Cerebellar cortex (tissue), 1 donor: ENCODE results near the gene ST6GALNAC6.

Source experiments
- DNase-seq: peaks from one replicate; pipeline ENCODE4 v3.0.0-alpha.2; 2015; ENCODE audit warnings: low spot score

ST6GALNAC6 gene

DNA sequence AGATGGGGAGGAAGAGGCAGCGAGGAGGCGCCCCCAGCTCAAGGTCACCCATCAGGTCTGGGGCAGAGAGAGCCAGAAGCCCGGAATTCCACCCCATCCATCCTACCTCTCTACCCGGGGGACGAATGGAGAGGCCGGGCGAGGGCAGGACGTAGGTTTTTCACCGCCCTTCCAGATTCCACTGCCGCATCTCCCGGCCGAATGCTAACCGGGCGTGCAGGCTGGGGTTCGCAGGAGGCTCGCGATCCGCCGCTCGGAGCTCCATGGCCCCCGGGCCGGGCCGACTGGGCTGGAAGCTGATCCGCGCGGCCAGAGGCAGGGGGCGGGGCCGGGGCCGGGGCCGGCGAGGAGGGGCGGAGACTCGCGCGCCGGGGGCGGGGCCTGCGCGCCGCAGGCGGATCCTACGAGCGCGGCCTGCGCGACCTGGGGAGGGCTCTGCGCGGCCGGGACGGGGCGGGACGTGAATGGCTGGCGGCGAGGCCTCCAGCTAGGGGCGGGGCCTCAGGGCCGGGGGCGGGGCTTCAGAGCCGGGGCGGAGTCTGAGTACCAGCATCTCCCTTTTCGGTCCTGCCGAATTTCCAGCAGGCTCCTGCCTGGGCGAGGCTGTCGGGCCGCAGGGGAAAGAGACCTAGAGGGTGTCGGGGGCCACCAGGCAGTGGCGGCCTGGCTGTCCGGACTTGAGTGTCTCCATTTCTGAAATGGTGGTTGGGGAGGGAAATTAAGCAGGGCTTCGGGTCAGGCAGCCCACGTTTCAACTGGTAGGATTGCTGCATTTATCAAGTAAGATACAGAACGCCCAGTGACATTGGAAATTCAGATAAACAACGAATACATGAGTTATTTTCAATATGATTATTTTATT is 17.5 kb upstream of the ST6GALNAC6 start, which contains the start of gene ST6GALNAC4:
Gene ST6GALNAC4, minus strand, starts transcription at position 322 of the 862 bp plus-strand sequence. CDS start 622 bp downstream, outside the sequence.
- peak; percentile 94 for DNase-seq

DNA sequence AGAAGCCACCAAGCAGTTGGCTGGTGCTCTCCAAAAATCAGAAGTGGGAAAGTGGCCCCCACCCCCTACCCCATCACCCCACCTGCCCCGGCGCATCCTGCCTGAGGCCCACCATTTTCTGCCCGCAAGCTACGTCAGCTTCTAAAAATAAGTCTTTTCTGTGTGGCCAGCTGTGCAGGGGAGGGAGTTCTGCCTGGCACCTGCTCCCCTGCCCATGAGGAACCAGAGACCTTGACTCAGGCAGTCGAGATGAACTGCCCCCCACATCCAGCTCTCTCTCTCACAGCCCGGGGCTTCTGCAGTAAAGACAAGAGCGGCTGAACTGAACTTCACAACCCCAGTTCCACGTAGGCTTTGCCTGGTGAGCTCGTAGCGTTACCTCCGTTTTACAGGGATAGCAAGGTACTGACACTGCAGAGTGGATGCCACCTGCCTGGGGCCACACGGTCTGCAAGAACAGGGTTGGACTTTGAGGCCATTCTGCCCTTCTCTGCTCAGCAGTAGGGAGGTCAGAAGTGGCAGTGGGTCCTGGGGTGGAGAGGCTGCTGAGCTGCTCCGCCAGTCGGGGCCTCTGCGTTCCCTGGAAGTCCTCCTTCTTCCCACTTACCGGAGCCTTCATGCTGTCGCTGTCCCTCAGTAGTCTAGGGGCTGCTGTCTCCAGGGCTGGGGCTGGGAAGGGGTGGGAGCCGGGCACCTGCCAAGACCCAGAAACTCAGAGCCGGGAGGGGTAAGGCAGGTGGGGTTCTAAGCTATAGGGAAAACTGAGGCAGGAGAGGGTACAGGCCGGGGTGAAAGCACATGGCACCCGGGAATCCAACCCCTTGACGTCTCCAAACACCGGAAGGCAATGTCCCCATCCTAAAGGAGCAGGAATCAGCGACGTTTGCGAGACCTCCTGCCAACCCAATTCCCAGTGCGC is 16.7 kb upstream of the ST6GALNAC6 start:
- DNase-seq: no peak

DNA sequence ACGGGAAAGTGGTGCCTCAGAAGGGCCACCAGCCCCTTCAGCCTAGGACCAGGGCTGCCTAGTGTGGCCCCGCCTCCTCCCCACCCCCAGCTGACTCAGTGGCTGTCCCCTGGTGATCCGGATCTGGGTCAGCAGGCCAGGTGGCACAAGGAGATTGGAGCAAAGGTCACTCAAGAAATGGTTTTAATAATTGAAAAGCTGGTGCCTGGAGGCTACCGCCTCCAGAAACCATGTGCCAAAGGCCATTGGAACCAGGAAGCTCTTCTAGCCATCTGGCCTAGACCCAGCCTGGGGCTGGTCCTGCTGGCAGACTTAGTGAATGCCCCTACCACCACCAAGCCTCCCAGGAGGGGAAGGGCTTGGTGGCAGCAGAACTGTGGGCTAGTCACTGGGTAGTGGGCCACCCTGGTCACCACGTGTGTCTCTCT is 15.9 kb upstream of the ST6GALNAC6 start:
- DNase-seq: no peak

DNA sequence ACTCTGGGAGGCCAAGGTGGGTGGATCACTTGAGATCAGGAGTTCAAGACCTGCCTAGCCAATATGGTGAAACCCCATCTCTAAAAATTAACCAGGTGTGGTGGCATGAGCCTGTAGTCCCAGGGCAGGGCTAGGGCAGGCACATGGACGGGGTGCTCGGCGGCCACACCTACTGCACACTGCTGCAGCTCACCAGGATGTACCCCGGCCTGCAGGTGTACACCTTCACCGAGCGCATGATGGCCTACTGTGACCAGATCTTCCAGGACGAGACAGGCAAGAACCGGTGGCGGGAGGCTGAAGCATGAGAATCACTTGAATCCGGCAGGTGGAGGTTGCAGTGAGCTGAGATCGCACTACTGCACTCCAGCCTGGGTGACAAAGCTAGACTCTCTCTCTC is 14.3 kb upstream of the ST6GALNAC6 start:
- no peak for DNase-seq

DNA sequence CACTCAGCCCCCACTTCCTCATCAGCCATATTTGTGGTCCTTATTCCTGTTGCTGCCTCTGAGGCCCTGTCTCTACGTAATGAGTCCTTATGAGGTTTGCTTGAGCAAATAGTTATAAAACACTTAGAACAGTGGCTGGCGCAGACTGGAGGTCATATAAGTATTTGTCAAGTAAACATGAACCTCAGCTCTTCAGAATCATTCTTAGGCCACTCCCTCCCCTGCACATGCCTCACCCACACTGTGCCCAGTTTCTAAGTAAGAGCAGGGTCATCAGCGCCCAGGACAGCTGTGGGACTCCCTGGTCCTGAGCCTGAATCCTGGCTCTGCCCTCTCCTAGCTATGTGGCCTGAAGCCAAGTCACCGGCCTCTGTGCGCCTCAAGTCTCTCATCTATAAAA is 13.5 kb upstream of the ST6GALNAC6 start:
- no peak for DNase-seq

DNA sequence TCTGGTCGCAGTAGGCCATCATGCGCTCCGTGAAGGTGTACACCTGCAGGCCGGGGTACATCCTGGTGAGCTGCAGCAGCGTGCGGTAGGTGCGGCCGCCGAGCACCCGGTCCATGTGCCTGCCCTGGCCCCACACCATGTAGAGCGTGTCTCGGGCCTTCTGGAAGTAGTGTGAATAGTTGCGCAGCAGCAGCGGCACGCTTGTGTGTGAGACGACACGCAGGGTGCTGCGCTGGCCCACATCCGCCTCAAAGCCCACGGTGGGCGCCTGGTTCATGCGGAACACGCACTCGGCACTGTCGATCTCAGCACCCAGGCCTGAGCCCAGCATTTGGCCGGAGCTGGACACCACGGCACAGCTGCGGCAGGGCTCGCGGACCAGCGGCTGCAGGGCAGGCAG is 12.9 kb upstream of the ST6GALNAC6 start:
- no peak for DNase-seq

DNA sequence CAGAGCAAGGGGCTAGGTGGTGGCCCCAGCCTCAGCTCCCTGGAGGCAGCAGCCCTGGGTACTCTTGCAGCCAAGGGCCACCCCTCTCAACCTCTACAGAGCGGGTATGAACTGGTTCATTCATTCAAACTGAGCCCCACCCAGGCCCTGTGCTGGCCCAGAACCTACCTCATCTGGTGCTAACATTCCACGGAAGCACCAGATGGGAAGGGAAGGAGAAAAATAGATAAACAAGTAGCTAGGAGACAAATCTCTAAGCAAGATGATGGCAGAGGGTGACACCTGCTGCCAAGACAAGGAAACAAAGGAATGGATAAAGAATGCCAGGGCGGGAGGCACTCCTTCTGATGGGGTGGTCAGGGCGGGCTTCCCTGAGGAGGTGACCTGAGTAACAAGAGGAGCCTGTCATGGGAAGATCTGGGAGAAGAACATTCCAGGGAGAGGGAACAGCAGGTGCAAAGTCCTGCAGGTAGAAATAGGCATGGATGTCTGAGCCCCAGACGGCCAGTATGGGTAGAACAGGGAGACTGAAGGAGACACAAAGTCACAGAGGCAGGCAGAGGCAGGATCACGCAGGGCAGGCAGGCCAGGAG is 11.3 kb upstream of the ST6GALNAC6 start:
- peak; percentile 84 for DNase-seq

DNA sequence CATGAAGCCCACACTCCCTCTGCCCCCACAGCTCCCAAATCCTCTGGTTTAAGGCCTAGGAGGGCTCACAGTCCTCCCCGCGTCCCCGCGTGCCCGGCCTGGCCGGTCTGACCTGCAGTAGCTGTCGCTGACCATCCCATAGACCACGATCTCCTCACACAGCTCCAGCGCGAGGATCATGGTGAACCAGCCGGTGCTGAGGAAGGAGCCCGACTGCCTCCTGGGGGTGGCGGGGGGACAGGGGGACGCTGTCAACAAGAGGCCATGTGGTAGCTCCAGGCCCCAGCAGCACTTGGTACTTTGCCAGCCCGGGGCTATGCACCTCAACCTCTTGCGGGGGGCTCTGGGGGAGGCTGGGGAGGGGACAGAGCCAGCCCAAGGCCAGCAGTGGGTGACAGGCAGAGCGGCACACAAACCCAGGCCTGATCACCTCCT is 10.5 kb upstream of the ST6GALNAC6 start:
- no peak for DNase-seq

DNA sequence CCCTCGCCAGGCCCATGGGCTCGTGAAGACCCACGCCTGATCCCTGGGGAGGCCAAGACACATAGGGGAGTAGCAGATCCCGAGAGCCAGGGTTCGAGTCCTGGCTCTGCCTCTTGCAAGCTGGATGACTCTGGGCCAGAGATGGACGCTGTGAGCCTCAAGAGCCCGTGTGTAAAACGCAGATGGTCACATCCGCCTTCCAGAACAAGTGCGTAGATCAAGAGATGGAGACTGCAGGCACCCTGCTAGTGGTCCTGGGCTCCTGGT is 9.2 kb upstream of the ST6GALNAC6 start:
- no peak for DNase-seq

DNA sequence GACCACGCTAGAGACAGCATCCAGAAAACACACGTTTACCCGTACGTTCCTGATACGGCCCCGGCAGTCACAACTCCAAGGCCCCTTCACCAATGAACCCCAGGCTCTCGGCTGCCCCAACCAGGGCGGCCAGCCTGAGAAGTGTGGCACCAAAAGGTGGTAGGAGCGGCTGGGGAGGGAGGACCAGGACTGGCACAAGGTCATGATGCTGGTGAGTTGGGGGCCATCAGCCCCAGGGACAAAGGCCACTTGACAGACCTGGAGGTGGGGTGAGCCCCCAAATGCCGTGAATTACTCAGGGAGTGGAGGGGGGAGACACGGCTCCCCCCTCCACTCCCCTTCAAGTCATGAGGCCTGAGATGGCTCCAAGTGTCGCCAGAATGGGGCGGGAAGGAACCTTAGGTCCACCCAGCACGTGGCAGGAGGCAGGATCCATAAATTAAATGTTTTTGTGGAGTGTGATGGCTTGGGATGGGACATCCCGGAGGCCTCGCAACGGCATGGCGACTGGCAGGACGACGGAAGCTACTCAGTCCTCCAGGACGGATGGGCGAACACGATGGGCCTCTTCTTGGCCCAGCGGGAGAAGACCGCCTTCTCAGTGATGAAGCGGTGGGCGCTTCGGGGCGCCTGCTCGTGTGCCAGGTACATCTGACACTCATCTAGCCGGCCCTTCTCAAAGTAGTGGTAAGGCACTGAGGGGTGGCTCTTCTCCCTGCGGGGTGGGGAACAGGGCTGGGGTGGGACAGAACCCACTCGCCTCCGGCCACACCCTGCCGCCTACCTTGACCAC is 8.7 kb upstream of the ST6GALNAC6 start:
- DNase-seq: no peak

DNA sequence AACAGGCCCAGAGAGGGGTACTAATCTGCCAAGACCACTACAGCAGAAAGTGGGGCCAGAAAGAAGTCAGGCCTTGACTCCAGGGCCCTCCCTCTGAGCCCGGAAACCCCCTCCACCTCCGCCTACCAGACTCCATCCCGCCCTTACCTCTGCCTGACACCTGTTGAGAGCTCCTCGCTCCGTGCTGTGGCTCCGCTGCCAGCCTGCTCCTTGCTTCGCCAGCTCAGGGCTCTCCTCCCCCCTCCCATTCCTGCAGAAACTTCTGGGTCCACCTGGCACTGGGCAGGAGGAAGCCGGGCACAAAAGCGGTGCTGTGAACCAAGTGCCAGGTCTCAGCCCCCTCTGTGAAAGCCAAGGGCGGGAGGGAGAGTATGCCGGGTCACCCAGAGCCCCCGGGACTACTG is 6.4 kb upstream of the ST6GALNAC6 start:
- DNase-seq: no peak

DNA sequence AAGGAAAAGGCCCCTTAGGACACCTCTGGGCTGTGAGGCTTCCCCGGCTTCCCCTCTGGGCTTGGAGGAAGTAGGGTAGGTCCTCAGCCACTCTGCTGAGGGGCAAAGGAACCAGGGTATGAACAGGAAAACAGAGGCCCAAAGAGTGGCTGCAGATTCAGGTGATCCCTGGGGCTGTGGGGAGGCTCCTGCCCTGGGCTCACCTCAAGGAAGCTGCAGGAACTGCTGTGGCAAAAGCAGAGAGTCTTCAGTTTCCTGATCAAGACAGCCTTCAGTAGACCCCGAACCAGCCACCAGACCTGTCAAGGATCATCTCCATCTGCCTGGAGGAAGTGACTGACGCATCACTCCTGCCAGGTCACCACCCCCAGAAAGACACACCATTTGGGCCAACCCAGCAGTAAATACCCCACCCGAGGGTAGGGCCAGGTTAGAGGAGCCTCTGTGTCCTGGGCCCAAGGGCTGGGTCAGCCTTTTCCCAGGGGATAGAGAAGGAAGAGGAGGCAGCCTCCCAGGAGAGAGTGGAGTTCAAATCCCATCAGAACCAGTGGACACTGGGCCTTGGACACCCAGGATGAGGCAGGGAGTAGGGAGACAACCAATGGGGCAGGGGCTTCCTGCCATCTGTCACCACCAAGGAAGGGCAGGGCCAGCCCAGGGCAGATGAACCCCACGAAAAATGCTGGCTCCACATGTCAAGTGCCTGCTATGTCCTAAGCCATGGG is 5.8 kb upstream of the ST6GALNAC6 start:
- DNase-seq: no peak

DNA sequence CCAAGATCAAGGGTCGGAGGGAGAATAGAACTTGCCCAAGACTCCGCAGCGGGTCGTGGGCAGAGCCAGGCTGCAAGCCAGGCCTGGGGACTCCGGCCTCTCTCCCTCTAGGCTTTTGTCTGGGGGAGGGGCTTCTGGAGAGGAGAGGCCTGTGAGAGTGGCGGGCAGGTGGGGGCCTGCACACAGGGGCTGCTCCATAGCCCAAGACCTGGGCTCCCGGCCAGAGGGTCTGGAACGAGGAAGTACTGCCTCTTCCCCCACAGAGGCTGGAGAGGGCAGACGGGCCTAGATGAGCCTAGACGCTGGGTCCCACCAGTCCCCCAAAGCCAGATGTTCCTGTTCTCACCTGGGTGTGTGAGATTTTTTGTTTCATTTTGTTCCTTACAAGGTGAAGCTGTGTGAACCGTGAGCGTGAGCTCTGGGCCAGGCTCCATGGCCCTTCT is 5.2 kb upstream of the ST6GALNAC6 start:
- no peak for DNase-seq

DNA sequence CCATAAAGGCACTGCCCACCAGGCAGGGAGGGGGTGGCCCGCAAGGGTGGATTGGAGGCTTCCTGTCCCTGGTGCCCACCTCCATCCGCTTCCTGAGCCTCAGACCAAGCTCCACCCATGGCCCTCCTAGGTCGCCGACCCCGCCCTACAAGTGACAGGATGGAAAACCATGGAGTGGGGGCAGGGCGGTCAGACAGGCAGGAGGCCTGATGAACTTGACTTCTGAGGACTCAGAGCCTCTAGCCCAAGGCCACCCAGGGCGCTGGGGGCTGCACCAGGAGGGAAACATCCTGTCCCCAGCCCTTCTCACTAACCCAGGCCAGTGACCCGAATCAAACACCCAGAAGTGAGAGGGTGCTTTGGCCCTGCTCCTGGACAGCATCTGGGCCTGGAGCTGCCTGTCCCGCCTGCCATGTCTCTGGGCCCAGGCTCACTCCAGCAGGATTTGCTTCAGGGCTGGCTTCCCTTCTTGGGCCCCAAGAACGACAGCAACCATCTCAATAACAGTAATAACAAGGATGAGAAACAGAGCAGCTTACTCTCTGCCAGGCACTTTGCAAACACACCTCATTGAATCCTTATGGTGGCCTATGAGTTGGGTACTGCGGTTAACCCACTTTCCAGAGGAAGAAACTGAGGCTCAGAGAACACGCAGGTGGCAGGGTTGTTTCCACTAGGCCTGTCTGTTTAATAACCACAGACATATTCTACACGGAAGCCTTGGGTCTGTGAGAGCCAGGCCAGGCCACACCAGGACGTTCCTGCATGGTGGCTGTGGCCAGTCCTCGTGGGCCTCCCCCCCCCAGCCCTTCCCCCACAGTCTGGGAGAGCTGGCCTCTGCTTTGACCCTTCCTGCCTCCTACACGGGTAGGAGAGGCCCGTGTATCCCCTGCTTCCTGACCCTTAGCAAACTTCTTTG is 4.4 kb upstream of the ST6GALNAC6 start:
- DNase-seq: no peak

DNA sequence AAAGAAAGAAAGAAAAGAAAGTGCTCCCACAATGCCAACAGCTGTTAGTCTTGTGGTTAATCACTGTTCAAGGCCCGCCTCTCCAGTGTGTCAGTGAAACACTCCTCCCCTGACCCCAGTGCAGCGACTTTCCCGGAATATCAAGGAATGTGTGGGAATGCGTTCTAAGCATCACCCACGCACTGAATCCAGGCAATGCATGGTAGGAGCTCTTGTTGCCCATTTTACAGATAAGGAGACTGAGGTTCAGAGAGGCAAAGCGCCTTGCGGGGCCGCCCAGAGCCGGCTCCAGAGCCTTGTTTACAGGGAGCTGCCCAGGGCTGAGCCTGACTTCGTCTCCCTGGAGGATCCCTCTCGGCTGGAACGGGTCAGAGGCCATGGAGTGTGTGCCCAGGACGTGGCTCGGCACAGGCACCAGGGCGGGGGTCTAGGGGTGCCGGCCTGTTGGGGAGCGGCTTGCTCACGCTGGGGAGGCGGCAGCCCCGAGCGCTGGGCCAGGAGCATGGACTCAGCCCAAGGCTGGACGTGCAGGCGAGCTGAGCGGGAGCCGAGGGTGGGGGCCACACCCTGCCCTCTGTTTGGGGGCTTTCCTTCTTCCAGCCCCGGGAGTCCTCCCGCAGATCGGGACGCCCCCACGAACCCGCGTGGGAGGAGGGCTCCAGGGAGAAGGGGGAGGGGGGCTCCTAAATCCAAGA is 823 bp downstream of the ST6GALNAC6 start:
- DNase-seq: peak; percentile 62

DNA sequence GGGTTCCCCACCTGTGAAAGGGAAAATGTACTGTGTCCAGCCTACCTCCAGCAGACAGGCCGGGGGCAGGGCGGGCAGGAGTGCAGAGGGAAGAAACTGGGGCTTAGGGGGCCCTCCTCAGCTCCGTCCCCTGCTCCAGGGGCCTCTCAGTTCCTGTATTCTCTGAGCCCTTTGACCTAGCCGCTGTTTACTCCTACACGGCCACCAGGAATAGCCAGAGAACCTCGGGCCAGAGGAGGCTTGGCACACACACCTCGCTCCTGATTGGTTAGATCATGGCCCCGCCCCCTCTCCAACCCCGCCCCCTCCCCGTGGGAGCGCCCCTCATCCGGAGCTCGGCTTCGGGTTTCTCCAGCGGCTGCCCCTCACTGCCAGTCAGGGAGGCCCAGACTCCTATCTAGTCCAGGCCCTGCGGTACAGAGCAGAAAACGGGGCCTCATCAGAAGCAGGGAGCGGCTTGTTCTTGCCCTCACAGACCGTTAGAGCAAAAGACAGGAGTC is 2.2 kb downstream of the ST6GALNAC6 start:
- DNase-seq: peak; percentile 91

DNA sequence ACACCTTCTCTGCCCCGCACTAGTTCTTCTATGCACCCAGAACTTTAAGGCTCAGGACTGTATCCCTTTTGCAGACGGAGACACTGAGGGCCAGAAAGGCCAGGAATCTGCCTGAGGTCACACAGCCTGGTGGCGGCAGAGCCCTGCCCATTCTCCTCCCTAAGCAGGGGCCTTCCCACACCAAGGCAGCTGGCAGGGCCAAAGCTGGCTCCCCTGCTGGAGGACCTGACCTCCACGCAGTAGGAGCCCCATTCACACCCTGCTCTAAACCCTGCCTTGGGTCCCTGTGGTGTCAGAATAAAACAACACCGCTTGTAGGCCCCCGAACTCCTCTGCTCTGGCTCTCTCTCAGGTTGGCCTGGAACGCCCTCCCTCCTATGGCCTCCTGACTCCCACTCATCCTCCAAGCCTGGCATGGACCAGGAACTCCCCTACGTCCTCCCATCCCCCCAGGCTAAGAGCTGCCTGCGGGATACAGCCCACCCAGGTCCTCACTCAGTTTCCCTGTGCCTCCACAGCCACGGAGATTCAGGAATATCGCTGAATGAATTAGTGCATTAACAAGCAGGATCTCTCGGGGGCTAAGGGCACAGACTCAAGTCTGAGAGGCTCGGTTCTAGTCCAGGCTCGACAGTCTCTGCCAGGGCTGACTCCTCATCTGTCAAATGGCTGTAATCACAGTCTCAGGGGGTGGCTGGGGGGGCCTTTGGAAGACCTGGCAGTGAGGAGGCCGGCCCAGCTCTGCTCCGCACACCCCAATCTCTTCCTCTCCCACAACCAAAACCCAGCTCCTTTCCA is 2.8 kb downstream of the ST6GALNAC6 start:
- no peak for DNase-seq

DNA sequence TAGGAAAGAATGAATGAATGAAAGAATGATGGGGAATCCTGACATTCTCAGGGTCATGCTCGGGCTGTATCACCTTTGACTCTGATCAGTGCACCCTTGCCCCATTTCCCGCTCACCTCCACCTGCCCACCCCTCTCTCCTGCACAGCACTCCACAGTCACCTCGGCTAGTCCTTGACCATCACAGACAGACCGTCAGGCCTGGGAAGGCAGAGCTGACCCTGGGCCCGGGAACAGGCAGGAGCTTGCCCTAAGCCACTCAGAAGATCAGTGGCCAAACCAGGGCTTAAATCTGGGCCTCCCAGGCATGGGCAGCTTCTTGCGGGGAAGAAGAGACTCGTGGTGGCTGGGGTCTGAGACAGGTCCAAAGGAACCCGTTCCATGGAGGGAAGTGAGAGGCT is 3.6 kb downstream of the ST6GALNAC6 start:
- no peak for DNase-seq
